Mucosa of descending colon (tissue), 3 donors: ENCODE results near the gene F5. TPM values are rescaled to one million over a fixed set of nuclear protein-coding genes. Genes with fewer than 3 reads are reported as not detected.

ENCODE experiments used
- ATAC-seq: fragments of 200-7000 bp; cut with Tn5 transposase; one replicate; pipeline ENCODE4 v1.9.1; 2020; ENCODE audit warnings: mild to moderate bottlenecking, moderate library complexity
- DNase-seq, 3 donors: peaks; one replicate each; pipeline ENCODE4 v3.0.0-alpha.2; 2020
- H3K36me3 ChIP-seq: fragments of 200-600 bp; one replicate; pipeline ENCODE4 v1.8.0; 2021; ENCODE audit warnings: low read depth, mild to moderate bottlenecking
- H3K4me1 ChIP-seq: fragments of 200-600 bp; one replicate; pipeline ENCODE4 v1.8.0; 2021; ENCODE audit warnings: low read depth, mild to moderate bottlenecking
- H3K4me3 ChIP-seq: fragments of 200-600 bp; one replicate; pipeline ENCODE4 v1.8.0; 2021; ENCODE audit warnings: mild to moderate bottlenecking
- H3K9me3 ChIP-seq: fragments of 200-600 bp; one replicate; pipeline ENCODE4 v1.8.0; 2021; ENCODE audit warnings: mild to moderate bottlenecking
- CTCF ChIP-seq: fragments of 200-600 bp; IDR thresholded peaks from one replicate; pipeline ENCODE4 v1.8.0; 2022; ENCODE audit warnings: antibody characterized with exemption, mild to moderate bottlenecking
- intact Hi-C, 2 donors: fragments of 100-400 bp; cut with DNase I in 1 of 2; cut with micrococcal nuclease in 1 of 2; formaldehyde crosslinking; loops; one replicate each; pipeline versions ENCODE4 v1.11.0 to v1.11.1; 2022; cut with DNase I, micrococcal nuclease
- total RNA-seq, 3 donors: library from RNA; stranded (reverse); fragmentation: NEBNext Ultra II Directional in 2 of 3; extraction: Animal tissue kit (Norgen Biotek cat#: 25700) in 2 of 3; gene quantifications; one replicate each; pipeline versions ENCODE4 v1.2.1 to v1.2.4, GENCODE V29; 2021 to 2023
- donor health status: DM: no; HTN: no; CAD: no; lungs with moderate emphysema.
- donor health status: DM: no; HTN: no; CAD: no.
- donor health status: DM: no; HTN: yes; CAD: no.

Gene F5
- total RNA-seq, 3 donors from 2014 or later: 0.44 to 2.5 (median 0.69) TPM

- intact Hi-C loops: no loop called here
- Histone ChIP-seq H3K9me3 (no peaks in the 10 kb centered on the region), H3K4me3 (no peak overlapping the region), H3K4me1 (peaks cover 9% of the 10 kb centered on the region), H3K36me3 (no peaks in the 10 kb centered on the region)
- ATAC-seq (no peak), DNase-seq (no peak)
- no peak for TF ChIP-seq CTCF
These were observed 9.3 kb downstream of the F5 start for GRCh38 chr1:169576935-169577331.

- intact Hi-C loops: no loop called here
- Histone ChIP-seq H3K4me3 (no peak overlapping the region), H3K4me1 (peaks cover 9% of the 10 kb centered on the region), H3K36me3 (no peaks in the 10 kb centered on the region), H3K9me3 (no peaks in the 10 kb centered on the region)
- TF ChIP-seq CTCF: no peak
- DNase-seq (no peak), ATAC-seq (peak; percentile 7)
These were observed 9.9 kb downstream of the F5 start for GRCh38 chr1:169576241-169576934.

- no peak for TF ChIP-seq CTCF
- peaks cover 10% of the 10 kb centered on the region for H3K4me1 ChIP-seq
- intact Hi-C loops: no loop called here
- no peaks in the 10 kb centered on the region for H3K36me3 ChIP-seq
- no peak overlapping the region for H3K4me3 ChIP-seq
- DNase-seq: peak in 1 of 3 donors; percentile 59
- no peaks in the 10 kb centered on the region for H3K9me3 ChIP-seq
- peak; percentile 38 for ATAC-seq
These were observed 11.9 kb downstream of the F5 start for GRCh38 chr1:169574336-169574735.

GRCh38 chr1:169572187-169572586, 14.1 kb downstream of the F5 start:
- intact Hi-C loops: no loop called here
- H3K36me3 ChIP-seq: no peaks in the 10 kb centered on the region
- H3K4me1 ChIP-seq: peaks cover 16% of the 10 kb centered on the region
- ATAC-seq: peak; percentile 75
- no peaks in the 10 kb centered on the region for H3K9me3 ChIP-seq
- H3K4me3 ChIP-seq: no peak overlapping the region
- no peak for DNase-seq
- no peak for TF ChIP-seq CTCF

- H3K9me3 ChIP-seq: no peaks in the 10 kb centered on the region
- DNase-seq: no peak
- intact Hi-C loops: no loop called here
- no peak for TF ChIP-seq CTCF
- H3K36me3 ChIP-seq: no peaks in the 10 kb centered on the region
- H3K4me1 ChIP-seq: peaks cover 16% of the 10 kb centered on the region
- H3K4me3 ChIP-seq: no peak overlapping the region
- ATAC-seq: no peak
These were observed 14.8 kb downstream of the F5 start for GRCh38 chr1:169571450-169571849.
